OCI-LY1 (cell line): ENCODE data around the gene AKAP13.

Experiments used
- H2AFZ ChIP-seq: fragments of 200-600 bp; sonication (generic), shearing (Covaris generic); 2 replicates; pipeline ENCODE4 v1.6.0; 2014; ENCODE audit warnings: antibody characterized with exemption, mild to moderate bottlenecking, low read length
- H3F3A ChIP-seq: fragments of 200-600 bp; sonication (generic), shearing (Covaris generic); 2 replicates; pipeline ENCODE4 v1.6.0; 2014; ENCODE audit warnings: mild to moderate bottlenecking, antibody characterized with exemption, low read length, moderate library complexity; ENCODE audit not compliant: insufficient read depth
- H3K27ac ChIP-seq: fragments of 200-600 bp; sonication (generic); 2 replicates; pipeline ENCODE4 v1.5.1; 2014; ENCODE audit warnings: low read length, mixed run types, mild to moderate bottlenecking, low read depth; ENCODE audit not compliant: poor library complexity, severe bottlenecking
- H3K27me3 ChIP-seq: fragments of 200-600 bp; sonication (generic); 2 replicates; pipeline ENCODE4 v1.6.0; 2014; ENCODE audit warnings: antibody characterized with exemption, mild to moderate bottlenecking, low read length, moderate library complexity; ENCODE audit not compliant: insufficient read depth
- H3K36me3 ChIP-seq: fragments of 200-600 bp; sonication (generic); 2 replicates; pipeline ENCODE4 v1.6.1; 2014; ENCODE audit warnings: mild to moderate bottlenecking, antibody characterized with exemption, low read length, moderate library complexity, mixed read lengths; ENCODE audit not compliant: insufficient read depth
- H3K4me1 ChIP-seq: fragments of 200-600 bp; sonication (generic); 2 replicates; pipeline ENCODE4 v1.5.1; 2014; ENCODE audit warnings: mild to moderate bottlenecking, low read length, moderate library complexity; ENCODE audit not compliant: insufficient read depth, severe bottlenecking
- H3K4me2 ChIP-seq: fragments of 200-600 bp; sonication (generic), shearing (Covaris generic); 2 replicates; pipeline ENCODE4 v1.6.1; 2014; ENCODE audit warnings: low read length
- H3K4me3 ChIP-seq: fragments of 200-600 bp; sonication (generic); 2 replicates; pipeline ENCODE4 v1.5.1; 2014; ENCODE audit warnings: low read length, low read depth, mild to moderate bottlenecking, mixed read lengths; ENCODE audit not compliant: poor library complexity, severe bottlenecking
- H3K79me2 ChIP-seq: fragments of 200-600 bp; shearing (Covaris generic); 2 replicates; pipeline ENCODE4 v1.6.1; 2016; ENCODE audit warnings: mixed run types, low read length, mixed read lengths; ENCODE audit not compliant: insufficient read depth
- H3K9ac ChIP-seq: fragments of 200-600 bp; sonication (generic), shearing (Covaris generic); 2 replicates; pipeline ENCODE4 v1.6.1; 2014; ENCODE audit warnings: mild to moderate bottlenecking, low read length, mixed read lengths
- H3K9me2 ChIP-seq: fragments of 200-600 bp; sonication (generic), shearing (Covaris generic); 2 replicates; pipeline ENCODE4 v1.6.1; 2014; ENCODE audit warnings: low read depth, mild to moderate bottlenecking, low read length, mixed read lengths
- H3K9me3 ChIP-seq: fragments of 200-600 bp; shearing (Covaris generic); 2 replicates; pipeline ENCODE4 v1.6.1; 2014; ENCODE audit warnings: low read length, mixed read lengths
- H4K20me1 ChIP-seq: fragments of 200-600 bp; sonication (generic), shearing (Covaris generic); 2 replicates; pipeline ENCODE4 v1.6.0; 2016; ENCODE audit warnings: mild to moderate bottlenecking, low read length; ENCODE audit not compliant: insufficient read depth
- CTCF ChIP-seq: fragments of 200-600 bp; sonication (generic), shearing (Covaris generic); IDR thresholded peaks from 2 replicates; pipeline ENCODE4 v1.5.1; 2017; ENCODE audit warnings: mild to moderate bottlenecking, antibody characterized with exemption, low read length, moderate library complexity, mixed read lengths
- EZH2 ChIP-seq: fragments of 200-600 bp; sonication (generic), shearing (Covaris generic); IDR thresholded peaks from 2 replicates; pipeline ENCODE4 v1.8.0; 2017; ENCODE audit warnings: borderline replicate concordance, mixed run types, mild to moderate bottlenecking, antibody characterized with exemption, low read length, moderate library complexity, mixed read lengths

AKAP13 gene

GRCh38 chr15:85758655-85758978, 378.2 kb downstream of the AKAP13 start:
- Histone ChIP-seq H3K27me3 (no peaks in the 10 kb centered on the region), H3K9me3 (no peaks in the 10 kb centered on the region), H3K9me2 (no peaks in the 10 kb centered on the region), H4K20me1 (no peaks in the 10 kb centered on the region), H3K27ac (no peak overlapping the region), H3K4me1 (no peaks in the 10 kb centered on the region), H3K79me2 (no peaks in the 10 kb centered on the region), H3F3A (no peaks in the 10 kb centered on the region), H3K4me2 (no peak overlapping the region), H2AFZ (no peak overlapping the region), H3K36me3 (no peaks in the 10 kb centered on the region), H3K9ac (no peak overlapping the region), H3K4me3 (no peak overlapping the region)
- TF ChIP-seq EZH2 = no peak
- no peak for TF ChIP-seq CTCF

- Histone ChIP-seq H2AFZ (no peak overlapping the region), H3K27ac (no peak overlapping the region), H4K20me1 (no peaks in the 10 kb centered on the region), H3K4me1 (no peaks in the 10 kb centered on the region), H3K27me3 (no peaks in the 10 kb centered on the region), H3K9me3 (no peaks in the 10 kb centered on the region), H3K4me2 (no peak overlapping the region), H3K9ac (no peak overlapping the region), H3K4me3 (no peak overlapping the region), H3K79me2 (no peaks in the 10 kb centered on the region), H3F3A (no peaks in the 10 kb centered on the region), H3K36me3 (no peaks in the 10 kb centered on the region), H3K9me2 (no peaks in the 10 kb centered on the region)
- TF ChIP-seq CTCF = no peak
- no peak for TF ChIP-seq EZH2
These were observed 379.0 kb downstream of the AKAP13 start for GRCh38 chr15:85759376-85759775.

GRCh38 chr15:85760049-85760448, 379.6 kb downstream of the AKAP13 start:
- Histone ChIP-seq H3K9me2 (no peaks in the 10 kb centered on the region), H3F3A (no peaks in the 10 kb centered on the region), H3K27me3 (no peaks in the 10 kb centered on the region), H3K4me1 (no peaks in the 10 kb centered on the region), H3K4me3 (no peak overlapping the region), H2AFZ (no peak overlapping the region), H3K4me2 (no peak overlapping the region), H3K79me2 (no peaks in the 10 kb centered on the region), H3K9ac (no peak overlapping the region), H3K9me3 (no peaks in the 10 kb centered on the region), H3K27ac (no peak overlapping the region), H4K20me1 (no peaks in the 10 kb centered on the region), H3K36me3 (no peaks in the 10 kb centered on the region)
- no peak for TF ChIP-seq EZH2
- no peak for TF ChIP-seq CTCF
